Hindlimb muscle (tissue), 1 donor: Measurements from ENCODE around the gene AHR. TPM values are rescaled to one million over a fixed set of nuclear protein-coding genes. Genes with fewer than 3 reads are reported as not detected.

Source experiments
- DNase-seq: peaks from one replicate; pipeline ENCODE4 v3.0.0-alpha.2; 2013
- polyA plus RNA-seq: library from polyadenylated mRNA; unstranded; fragments of 120-200 nt; gene quantifications from one replicate; pipeline ENCODE4 v1.2.1, GENCODE V29; 2013; ENCODE audit not compliant: insufficient read length

The AHR gene
- polyA plus RNA-seq, 1 donor = 15.8 TPM

DNA sequence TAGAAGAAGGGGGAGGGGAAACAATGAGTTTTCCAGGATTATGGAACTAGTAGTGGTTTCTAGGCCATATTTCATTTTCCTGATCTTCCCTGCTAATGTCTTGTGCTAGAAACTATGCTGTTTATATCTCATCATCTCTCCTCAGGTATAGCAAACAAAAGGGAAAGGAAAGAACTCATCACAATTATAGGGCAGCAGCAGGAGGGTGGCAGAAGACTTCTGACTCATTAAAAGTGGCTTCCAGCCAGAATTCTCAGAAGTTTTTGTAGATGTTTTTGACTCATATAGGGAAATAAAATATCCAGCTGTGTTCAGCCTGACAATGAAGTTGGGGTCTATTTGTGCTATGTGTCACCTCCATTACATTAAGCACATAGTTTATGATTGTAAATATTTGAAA, 6.5 kb downstream of the AHR start:
- DNase-seq = no peak

- no peak for DNase-seq
Measured at GRCh38 chr7:17305387-17306171, 7.1 kb downstream of the AHR start.

- no peak for DNase-seq
Measured at GRCh38 chr7:17307000-17307399, 8.5 kb downstream of the AHR start.

GRCh38 chr7:17307558-17307957, 9.1 kb downstream of the AHR start:
- DNase-seq = no peak

- DNase-seq = no peak
Measured at GRCh38 chr7:17307969-17308648, 9.7 kb downstream of the AHR start.

DNA sequence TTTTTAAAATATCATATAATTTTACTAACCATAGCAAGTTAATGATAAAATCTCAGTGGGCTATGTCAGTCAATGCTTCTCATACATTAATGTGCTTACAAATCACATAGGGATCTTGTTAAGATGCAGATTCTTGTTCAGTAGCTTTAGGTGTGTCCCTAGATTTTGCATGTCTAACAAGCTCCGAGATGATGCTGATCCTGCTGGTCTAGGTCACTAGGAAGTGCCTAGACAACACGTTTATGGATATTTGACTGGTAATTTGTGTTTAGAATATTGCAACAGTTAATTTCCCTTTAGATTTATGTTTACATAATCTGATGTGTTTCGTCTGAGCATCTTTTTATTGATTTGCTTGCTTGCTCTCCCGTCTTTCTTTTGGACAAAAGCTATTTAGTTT, 12.7 kb downstream of the AHR start:
- DNase-seq = no peak

DNA sequence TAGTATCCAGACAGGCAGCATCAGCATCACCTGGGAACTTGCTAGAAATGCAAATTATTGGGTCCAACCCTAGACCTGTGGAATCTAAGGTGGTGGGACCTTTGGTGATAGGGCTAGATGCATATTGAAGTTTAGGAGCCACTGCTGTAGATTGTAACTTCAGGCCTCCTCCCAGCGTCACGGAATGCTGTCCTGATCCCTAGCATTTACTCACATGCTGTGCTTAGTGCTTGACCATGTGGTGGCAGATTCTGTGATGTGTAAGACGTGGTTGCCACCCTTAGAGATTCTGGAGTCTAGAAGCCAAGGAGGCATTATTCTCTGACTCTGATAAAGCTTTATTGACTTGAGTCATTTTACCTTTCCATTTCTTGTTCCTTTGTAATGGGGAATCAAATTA, 13.5 kb downstream of the AHR start:
- DNase-seq = no peak

DNA sequence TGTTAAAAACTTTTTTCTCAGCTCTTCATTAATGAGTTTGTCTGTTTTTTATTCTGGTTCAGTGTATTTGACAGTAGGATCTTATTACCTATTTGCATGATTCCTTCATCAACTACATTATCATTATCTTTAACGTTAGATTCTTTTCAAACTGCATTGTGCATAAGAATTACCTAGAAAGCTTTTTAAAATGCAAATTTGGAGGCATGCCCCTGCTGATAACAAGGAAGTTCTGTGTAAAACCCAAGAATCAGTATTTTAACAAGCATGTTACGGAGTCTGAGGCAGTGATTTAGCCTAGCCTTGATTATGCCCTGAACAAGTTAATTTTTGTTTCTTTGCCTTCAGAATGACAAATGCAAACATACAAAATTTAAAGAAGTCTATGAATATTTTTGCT, 14.2 kb downstream of the AHR start:
- DNase-seq = no peak

- no peak for DNase-seq
Measured at GRCh38 chr7:17313194-17313593, 14.7 kb downstream of the AHR start.

GRCh38 chr7:17315974-17316373, 17.5 kb downstream of the AHR start:
- no peak for DNase-seq

DNA sequence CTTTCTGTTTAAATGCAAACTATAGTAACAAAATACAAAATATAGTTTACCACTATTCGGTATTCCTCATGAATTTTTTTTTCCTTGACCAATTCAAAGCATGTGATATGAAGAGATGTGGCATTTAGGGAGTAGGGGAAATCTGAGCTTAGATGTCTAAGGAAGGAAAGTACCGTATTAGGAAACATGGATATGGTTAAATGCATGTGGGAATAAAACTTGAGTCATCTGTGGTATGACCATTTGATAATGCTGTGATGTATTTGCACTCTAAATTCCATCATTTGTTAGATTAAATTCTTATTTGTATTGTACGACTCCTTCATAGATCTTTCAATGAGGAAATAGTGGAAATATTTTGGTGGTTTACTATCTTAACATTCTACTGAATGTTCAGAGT, 19.7 kb downstream of the AHR start:
- DNase-seq = no peak

DNA sequence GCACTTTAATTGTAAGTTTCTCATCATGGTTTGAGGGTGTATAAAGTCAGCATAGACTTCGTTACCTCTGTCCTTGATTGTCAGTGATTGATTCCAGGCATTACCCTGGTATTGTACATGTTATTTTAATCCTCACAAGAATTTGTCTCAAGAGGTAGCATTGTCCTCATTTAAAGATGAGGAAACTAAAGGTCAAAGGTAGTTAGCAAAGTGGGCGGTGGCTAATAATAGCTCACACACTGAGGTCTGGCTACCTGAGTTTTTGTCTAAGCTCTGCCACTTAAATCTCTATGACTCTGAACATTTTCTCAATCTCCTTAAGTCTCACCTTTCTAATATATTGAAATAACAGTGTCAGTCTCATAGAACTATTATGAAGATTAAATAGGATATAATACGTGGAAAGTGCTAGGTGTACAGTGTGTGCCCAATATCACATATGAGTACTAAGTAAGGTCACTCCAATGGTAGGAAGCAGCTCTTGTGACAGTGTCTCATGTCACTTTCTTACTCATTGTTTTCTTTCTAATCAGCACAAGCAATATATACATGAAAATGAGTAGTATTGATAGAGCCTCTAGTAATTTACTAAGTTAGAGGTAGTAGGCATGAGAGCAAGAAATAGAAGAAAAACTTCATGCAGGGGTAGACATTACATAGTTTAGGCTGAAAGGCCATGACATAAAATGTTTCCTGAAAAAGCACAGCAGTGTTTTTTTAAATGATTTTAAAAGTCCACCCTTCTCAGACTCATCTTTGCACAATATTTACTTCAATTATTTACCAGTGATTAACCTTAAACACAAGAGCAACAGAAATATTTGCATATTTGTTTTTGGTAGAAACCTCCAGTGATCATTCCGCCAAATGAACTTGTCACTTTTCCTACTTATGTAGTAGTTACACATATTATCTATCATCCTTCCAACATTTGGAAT, 21.0 kb downstream of the AHR start:
- DNase-seq = no peak

- no peak for DNase-seq
Measured at GRCh38 chr7:17320102-17320497, 21.6 kb downstream of the AHR start.

GRCh38 chr7:17320657-17321056, 22.2 kb downstream of the AHR start:
- no peak for DNase-seq

DNA sequence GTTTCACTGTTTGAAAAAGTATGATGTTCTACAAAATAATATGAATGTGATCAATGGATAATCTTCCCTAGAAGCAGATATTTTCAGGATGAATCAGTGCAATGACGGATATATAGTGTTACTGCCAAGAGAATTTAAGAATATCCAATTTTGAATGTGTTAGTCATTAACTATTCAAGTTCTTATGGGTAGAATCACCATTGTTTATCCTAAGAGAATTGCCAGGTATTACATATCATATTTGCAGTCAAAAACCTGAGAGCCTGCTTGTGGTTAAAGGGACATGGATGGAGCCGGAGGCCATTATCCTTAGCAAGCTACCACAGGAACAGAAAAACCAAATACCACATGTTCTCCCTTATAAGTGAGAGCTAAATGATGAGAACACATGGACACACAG, 26.9 kb downstream of the AHR start:
- DNase-seq = no peak

DNA sequence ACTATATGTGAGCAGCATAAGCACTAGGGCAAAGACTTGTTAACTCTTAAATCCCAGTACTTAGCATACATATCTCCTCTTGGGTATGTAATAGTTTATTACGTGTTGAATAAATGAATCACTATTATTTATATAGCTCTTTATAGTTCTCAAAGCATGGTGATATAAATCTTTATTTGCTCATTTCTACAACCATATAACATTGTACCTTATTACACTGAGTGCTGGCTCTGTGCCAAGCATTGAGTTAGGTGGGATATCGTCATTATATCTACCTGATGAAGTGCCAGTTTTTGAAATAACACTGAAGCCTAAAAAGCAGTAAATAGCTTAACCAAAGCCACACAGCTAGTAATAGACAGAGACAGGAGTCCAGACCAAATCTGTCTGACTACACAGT, 27.9 kb downstream of the AHR start:
- DNase-seq = no peak

DNA sequence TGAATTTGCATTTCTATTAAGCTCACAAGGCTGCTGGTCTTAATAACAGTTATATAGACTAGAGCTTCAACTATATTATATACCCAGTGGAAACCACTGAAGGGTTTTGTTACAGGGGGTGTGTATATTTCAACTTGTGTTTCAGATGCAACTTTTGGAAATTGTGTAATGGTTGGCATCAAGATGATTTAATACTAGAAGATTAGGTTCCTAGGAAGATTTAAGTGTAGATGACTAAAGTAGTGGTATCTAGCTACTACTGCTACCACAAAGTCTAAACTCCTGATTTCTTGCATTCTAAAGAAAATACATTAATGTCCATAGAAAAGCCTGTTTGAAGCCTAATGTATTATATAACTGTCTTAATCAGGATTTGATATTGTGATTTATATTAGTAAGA, 30.2 kb downstream of the AHR start:
- DNase-seq = no peak

GRCh38 chr7:17329440-17329839, 31.0 kb downstream of the AHR start:
- no peak for DNase-seq

DNA sequence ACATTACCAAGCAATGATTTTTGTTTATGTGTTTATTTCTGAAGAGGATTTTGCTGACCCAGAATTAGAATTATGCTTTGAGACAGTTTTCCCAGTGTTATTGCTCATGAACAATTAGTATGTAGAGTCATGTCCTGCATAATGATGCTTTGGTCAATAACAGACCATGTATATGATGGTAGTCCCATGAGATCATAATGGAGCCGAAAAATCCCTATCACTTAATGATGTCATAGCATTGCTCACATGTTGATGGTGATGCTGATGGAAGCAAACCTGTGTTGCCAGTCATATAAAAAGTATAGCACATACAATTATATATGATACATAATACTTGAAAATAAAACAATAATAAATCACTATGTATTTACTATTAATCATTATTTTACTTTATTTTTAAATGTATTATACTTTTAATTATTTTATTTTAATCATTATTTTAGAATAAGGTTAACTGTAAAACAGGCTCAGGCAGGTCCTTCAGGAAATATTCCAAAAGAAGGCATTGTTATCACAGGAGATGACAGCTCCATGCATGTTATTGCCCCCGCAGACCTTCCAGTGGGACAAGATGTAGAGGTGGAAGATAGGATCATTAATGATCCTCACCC, 33.5 kb downstream of the AHR start:
- no peak for DNase-seq

GRCh38 chr7:17333221-17333620, 34.8 kb downstream of the AHR start:
- no peak for DNase-seq

DNA sequence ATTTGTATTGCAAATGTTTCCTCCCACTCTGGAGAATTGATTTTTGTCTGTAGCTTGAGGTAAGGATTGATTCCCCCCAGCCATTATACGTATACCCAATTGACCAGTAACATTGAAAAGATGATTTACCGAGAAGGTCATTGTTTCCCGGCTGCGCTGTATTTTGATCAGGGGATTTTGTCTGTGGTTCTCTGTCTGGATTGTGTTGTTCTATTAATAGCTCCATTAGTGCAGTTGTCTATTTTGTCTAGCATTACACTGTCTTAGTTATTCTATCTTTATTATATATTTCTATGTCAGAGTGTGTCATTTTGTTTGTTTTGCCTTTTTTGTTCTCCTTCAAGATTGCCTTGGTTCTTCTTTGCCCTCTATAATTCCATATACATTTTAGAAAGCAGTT, 37.7 kb downstream of the AHR start:
- no peak for DNase-seq

DNA sequence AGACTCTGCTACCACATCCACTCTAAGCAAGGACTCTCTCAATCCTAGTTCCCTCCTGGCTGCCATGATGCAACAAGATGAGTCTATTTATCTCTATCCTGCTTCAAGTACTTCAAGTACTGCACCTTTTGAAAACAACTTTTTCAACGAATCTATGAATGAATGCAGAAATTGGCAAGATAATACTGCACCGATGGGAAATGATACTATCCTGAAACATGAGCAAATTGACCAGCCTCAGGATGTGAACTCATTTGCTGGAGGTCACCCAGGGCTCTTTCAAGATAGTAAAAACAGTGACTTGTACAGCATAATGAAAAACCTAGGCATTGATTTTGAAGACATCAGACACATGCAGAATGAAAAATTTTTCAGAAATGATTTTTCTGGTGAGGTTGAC, 40.7 kb downstream of the AHR start:
- DNase-seq = no peak

- no peak for DNase-seq
Measured at GRCh38 chr7:17339952-17340351, 41.5 kb downstream of the AHR start.
